Stimulated activated memory B cell treated with anti-CD40 and anti-IgM and Interleukin-4, amounts not matched to agents 10 μg/mL and 1 μg/mL and 100 μg/mL, for 72 hours (primary cell): ENCODE data around the gene TRIM33.
"Not testable (repeated sequence)": the region's sequence is repeated elsewhere in the genome, so short reads cannot be mapped to it uniquely, and the experiment has no call there.

Experiments
- ATAC-seq: fragments of 150-1000 bp; cut with Tn5 transposase; 2 replicates; pipeline ENCODE4 v1.10.0; 2021
- H3K27ac Mint-ChIP-seq: one replicate; pipeline ENCODE4 v1.8.0; 2022; ENCODE audit warnings: mild to moderate bottlenecking, mixed read lengths
- H3K27me3 Mint-ChIP-seq: one replicate; pipeline ENCODE4 v1.8.0; 2022; ENCODE audit warnings: mixed read lengths
- H3K36me3 Mint-ChIP-seq: one replicate; pipeline ENCODE4 v1.8.0; 2022; ENCODE audit warnings: mixed read lengths
- H3K4me1 Mint-ChIP-seq: one replicate; pipeline ENCODE4 v1.8.0; 2022; ENCODE audit warnings: mixed read lengths
- H3K4me3 Mint-ChIP-seq: one replicate; pipeline ENCODE4 v1.8.0; 2022; ENCODE audit warnings: mild to moderate bottlenecking, moderate library complexity, mixed read lengths
- H3K9me3 Mint-ChIP-seq: one replicate; pipeline ENCODE4 v1.8.0; 2022; ENCODE audit warnings: mixed read lengths

The TRIM33 gene

DNA sequence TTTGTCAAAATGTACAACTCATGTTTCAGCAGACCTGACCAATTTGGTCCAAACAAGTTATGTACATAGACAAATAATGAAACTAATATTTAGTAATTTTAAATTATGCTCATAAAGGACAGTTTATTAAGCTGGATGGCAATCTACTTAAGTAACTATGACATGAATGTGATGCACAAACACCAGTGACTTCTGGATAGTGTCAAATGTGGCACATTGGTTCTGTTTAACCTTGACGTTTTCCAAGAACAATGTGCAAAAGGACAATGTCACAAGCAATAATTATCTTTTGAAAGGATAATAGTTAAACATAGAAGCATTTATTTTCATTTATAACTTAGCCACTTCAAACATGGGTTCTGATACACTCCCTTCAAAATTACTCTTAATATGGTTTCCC is 80.0 kb downstream of the TRIM33 start:
- Mint-ChIP-seq H3K36me3 (peaks cover 15% of the 10 kb centered on the region), H3K4me3 (no peak overlapping the region), H3K4me1 (peaks cover 18% of the 10 kb centered on the region), H3K27ac (no peak overlapping the region), H3K27me3 (no peaks in the 10 kb centered on the region), H3K9me3 (no peaks in the 10 kb centered on the region)
- ATAC-seq: no peak

DNA sequence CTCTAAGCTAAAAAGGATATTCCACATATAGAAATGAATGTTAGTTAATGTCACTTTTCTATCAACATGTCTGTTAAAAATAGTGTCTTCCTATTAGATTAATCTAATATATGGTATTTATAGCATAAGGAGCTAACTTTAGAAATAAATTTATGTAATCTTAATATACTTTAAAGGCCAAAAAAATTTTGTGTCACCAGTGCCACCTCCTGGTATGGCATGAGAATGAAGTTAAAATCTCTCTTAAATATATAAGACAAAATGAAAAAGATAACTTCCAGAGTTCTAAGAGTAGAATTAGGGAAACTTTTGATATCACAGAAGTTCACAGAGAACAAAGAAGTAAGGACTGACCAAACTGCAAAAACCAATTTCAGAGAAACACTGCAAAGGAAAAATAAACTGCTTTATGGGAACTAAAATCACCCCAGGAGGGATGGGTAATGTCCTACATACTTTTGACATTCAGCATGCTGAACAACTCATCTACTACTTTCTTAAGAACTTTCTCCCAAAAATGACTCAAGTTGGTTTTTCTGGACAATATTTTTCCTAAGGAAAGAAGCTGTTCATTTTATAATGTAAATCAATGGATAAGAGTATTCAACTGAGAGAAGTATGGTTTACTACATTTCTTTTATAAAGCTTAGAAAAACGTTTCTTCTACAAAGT is 82.8 kb downstream of the TRIM33 start:
- no peaks in the 10 kb centered on the region for H3K27me3 Mint-ChIP-seq
- no peak overlapping the region for H3K4me3 Mint-ChIP-seq
- H3K9me3 Mint-ChIP-seq: no peaks in the 10 kb centered on the region
- H3K27ac Mint-ChIP-seq: no peak overlapping the region
- no peak for ATAC-seq
- H3K4me1 Mint-ChIP-seq: peaks cover 8% of the 10 kb centered on the region
- H3K36me3 Mint-ChIP-seq: peaks cover 27% of the 10 kb centered on the region

DNA sequence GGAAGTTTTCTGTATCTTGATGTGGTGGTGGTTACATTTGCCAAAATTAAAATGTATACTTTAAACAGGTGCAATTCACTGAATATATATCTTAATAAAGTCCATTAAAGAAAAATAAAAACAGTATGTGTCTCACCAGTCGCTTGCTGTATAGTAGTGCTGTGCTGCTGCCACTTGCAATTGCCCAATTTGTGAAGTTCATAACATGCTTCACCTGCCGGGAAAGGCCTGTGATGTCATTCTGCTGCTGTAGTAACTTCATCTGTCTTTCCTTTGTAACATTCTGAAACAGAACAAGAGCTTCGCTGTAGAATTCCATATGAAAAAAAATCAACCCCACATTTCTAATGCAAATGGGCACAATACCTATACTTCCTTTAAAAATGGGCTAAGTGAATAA is 83.4 kb downstream of the TRIM33 start:
- no peak overlapping the region for H3K4me3 Mint-ChIP-seq
- peaks cover 8% of the 10 kb centered on the region for H3K4me1 Mint-ChIP-seq
- H3K9me3 Mint-ChIP-seq: no peaks in the 10 kb centered on the region
- H3K27ac Mint-ChIP-seq: no peak overlapping the region
- no peaks in the 10 kb centered on the region for H3K27me3 Mint-ChIP-seq
- H3K36me3 Mint-ChIP-seq: peaks cover 28% of the 10 kb centered on the region
- ATAC-seq: no peak

DNA sequence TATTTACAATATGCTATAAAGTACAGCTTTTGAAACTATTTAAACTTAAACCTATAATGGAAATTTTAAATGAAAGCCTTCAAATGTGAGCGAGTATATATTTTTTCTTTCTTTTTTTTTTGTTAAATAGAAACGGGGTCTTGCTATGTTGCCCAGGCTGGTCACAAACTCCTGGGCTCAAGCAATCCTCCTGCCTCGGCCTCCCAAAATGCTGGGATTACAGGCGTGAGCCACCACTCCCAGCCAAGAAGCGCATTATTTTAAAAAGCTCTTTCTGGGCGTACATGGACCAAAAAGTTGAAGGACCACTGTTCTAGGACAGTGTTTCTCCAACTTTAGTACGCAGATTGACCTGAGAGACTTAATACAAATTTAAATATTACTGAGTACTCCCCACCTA is 87.5 kb downstream of the TRIM33 start:
- H3K27ac Mint-ChIP-seq: no peak overlapping the region
- ATAC-seq: no peak
- H3K27me3 Mint-ChIP-seq: no peaks in the 10 kb centered on the region
- no peaks in the 10 kb centered on the region for H3K4me1 Mint-ChIP-seq
- peaks cover 66% of the 10 kb centered on the region for H3K36me3 Mint-ChIP-seq
- no peak overlapping the region for H3K4me3 Mint-ChIP-seq
- H3K9me3 Mint-ChIP-seq: no peaks in the 10 kb centered on the region

DNA sequence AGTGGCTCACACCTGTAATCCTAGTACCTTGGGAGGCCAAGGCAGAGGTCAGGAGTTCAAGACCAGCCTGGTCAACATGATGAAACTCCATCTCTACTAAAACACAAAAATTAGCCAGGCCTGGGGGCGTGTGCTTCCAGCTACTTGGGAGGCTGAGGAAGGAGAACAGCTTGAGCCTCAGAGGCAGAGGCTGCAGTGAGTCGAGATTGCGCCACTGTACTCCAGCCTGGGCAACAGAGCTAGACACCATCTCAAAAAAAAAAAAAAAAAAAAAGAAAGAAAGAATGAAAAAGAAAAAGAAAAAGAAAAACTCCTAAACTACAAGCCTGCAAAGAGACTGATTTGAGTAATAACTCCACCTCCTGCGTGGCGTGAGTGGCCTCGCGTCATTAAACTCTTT is 92.1 kb downstream of the TRIM33 start:
- peaks cover 75% of the 10 kb centered on the region for H3K36me3 Mint-ChIP-seq
- H3K27me3 Mint-ChIP-seq, H3K27ac Mint-ChIP-seq, H3K9me3 Mint-ChIP-seq, ATAC-seq, H3K4me3 Mint-ChIP-seq, H3K4me1 Mint-ChIP-seq: not testable (repeated sequence)

DNA sequence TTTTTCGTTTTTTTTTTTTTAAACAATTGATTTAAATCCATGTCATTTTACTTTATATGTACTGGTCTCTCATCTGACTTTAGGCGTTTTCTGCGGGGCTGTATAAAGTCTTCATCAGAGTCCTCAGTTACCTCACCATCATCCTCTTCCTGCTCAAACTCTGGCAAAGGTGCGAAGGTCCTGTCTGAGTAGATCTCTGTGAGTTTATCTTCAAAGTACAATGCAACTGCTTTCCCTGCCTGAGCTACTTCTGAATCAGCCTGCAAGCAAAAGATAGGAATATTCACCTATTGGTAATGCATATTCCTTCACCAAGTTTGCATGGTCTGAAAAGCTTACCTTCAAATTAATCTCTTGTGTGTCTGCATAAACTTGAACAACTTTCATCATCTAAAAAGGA is 113.4 kb downstream of the TRIM33 start:
- Mint-ChIP-seq H3K27me3 (no peaks in the 10 kb centered on the region), H3K4me1 (no peaks in the 10 kb centered on the region), H3K9me3 (no peaks in the 10 kb centered on the region), H3K27ac (no peak overlapping the region), H3K4me3 (no peak overlapping the region), H3K36me3 (peaks cover 78% of the 10 kb centered on the region)
- ATAC-seq: no peak

DNA sequence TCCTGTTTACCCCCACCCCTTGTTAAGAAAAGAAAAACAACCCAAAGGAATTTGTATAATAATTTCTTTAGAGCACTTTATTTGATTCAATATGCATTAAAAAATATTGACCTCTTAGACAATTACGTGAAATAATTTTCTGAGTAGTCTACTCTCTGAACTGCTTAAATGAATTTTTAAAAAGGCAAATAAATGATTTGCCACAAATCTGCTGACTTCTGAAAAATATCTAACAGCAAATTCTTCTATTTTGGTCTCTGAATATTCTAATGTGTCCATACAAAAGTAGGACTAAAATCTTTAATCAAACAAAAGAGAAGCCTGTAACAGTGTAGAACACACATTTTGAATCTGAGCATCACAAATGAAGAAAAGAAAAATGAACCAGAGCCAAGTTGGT is 115.1 kb downstream of the TRIM33 start:
- no peak for ATAC-seq
- Mint-ChIP-seq H3K9me3 (peaks cover 3% of the 10 kb centered on the region), H3K27me3 (no peaks in the 10 kb centered on the region), H3K27ac (no peak overlapping the region), H3K36me3 (peaks cover 77% of the 10 kb centered on the region), H3K4me3 (no peak overlapping the region), H3K4me1 (no peaks in the 10 kb centered on the region)

DNA sequence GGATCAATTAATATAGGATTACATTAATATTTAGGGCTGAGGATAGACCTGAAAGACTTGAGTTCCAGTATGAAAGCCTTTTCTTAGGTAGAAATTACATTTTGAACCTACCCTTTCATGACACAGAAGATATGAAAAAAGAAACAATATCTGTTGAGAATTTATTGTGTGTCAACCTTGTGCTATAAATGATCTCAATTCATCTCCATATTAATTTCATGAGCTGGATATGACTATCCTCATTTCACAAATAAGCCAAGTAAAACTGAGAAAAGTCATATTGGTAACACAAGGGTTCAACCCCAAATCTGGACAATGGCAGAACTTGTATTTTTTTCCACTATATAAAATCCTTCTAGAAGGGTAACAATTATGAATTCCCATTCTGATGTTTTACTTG is 120.0 kb downstream of the TRIM33 start:
- peaks cover 41% of the 10 kb centered on the region for H3K36me3 Mint-ChIP-seq
- no peak overlapping the region for H3K27ac Mint-ChIP-seq
- no peak overlapping the region for H3K4me3 Mint-ChIP-seq
- H3K9me3 Mint-ChIP-seq: peaks cover 18% of the 10 kb centered on the region
- no peak for ATAC-seq
- no peaks in the 10 kb centered on the region for H3K27me3 Mint-ChIP-seq
- H3K4me1 Mint-ChIP-seq: no peaks in the 10 kb centered on the region

DNA sequence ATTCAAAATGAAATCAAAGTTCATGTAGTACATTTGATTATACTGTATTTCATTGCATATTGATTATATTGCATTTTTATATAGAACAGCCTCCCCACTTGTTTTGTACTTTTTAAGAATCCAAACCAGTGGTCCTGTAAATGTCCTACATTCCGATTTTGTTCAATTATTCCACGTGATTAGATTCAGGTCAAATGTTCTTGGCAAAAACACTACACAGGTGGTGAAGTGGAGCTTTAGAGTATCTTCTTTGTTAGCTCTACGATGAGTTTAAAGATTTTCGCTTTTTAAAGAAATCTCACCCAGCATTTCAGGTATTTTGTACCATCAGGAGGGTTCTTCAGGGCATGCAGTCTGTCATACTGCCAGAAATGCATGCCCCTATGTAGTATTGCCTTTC is 120.6 kb downstream of the TRIM33 start:
- Mint-ChIP-seq H3K27ac (no peak overlapping the region), H3K36me3 (peaks cover 38% of the 10 kb centered on the region), H3K4me1 (no peaks in the 10 kb centered on the region), H3K4me3 (no peak overlapping the region), H3K9me3 (peaks cover 20% of the 10 kb centered on the region), H3K27me3 (no peaks in the 10 kb centered on the region)
- no peak for ATAC-seq

DNA sequence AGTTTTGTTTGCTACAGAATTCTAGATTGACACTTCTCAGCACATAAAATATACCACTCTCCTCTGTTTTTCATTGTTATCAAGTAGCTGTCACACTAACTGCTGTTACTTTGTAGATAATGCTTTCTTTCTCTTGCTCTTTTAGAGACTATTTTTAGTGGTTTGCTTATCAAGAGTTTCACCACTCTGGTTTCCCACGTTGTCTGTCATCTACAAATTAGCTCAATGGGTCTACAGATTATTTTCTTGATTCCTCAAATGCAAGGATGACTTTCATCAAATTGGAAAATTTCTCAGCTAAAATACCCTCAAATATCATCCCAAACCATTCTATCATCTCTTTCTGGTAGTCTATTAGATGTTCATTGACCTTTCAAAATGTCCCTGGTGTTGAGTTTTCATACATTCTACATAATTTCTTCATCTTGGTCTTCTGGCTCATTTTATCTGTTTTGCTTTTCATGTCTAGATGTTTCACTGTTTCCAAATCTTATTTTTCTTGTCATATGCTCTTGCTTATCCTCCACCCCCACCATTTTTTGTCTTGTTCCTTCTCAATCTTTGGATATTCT is 122.5 kb downstream of the TRIM33 start:
- Mint-ChIP-seq H3K4me3 (no peak overlapping the region), H3K36me3 (peaks cover 28% of the 10 kb centered on the region), H3K4me1 (no peaks in the 10 kb centered on the region), H3K27me3 (no peaks in the 10 kb centered on the region), H3K9me3 (peaks cover 26% of the 10 kb centered on the region), H3K27ac (no peak overlapping the region)
- ATAC-seq: no peak

DNA sequence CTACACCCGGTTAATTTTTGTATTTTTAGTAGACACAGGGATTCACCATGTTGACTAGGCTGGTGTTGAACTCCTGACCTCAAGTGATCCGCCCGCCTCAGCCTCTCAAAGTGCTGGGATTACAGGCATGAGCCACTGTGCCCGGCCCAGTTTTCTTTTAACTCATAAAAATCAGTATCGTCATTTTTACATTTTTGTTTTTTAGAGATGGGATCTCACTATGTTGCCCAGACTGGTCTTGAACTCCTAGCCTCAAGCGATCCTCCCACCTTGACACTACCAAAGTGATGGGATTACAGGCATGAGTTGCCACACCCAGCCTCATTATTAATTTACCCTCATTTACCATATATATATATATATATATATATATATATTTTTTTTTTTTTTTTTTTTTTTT is 123.4 kb downstream of the TRIM33 start:
- H3K27me3 Mint-ChIP-seq, ATAC-seq: not testable (repeated sequence)
- H3K9me3 Mint-ChIP-seq: peaks cover 30% of the 10 kb centered on the region

DNA sequence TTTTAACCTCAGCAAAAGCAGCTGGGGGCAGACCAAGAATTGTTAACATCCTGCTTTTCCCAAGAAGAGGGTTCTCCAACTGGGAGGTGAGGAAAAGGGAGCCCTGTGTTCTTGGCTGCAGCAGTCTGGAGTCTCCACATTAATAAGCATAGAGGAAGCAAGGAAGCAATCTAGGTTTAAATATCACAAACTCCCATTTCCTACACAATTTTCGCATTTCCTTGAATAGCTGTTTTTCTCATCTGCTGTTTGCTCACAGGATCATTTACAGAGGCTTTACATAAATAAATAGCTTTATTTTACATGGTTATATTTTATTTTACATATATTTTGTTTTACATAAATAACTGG is 124.0 kb downstream of the TRIM33 start:
- peaks cover 32% of the 10 kb centered on the region for H3K9me3 Mint-ChIP-seq
- H3K27me3 Mint-ChIP-seq: no peaks in the 10 kb centered on the region
- H3K4me1 Mint-ChIP-seq: no peaks in the 10 kb centered on the region
- peaks cover 17% of the 10 kb centered on the region for H3K36me3 Mint-ChIP-seq
- H3K27ac Mint-ChIP-seq: no peak overlapping the region
- no peak overlapping the region for H3K4me3 Mint-ChIP-seq
- ATAC-seq: no peak

More for the DNA sequence above, 123.4 kb downstream of the TRIM33 start:
- not testable (repeated sequence) for H3K4me1 Mint-ChIP-seq, H3K27ac Mint-ChIP-seq, H3K4me3 Mint-ChIP-seq
- peaks cover 23% of the 10 kb centered on the region for H3K36me3 Mint-ChIP-seq

DNA sequence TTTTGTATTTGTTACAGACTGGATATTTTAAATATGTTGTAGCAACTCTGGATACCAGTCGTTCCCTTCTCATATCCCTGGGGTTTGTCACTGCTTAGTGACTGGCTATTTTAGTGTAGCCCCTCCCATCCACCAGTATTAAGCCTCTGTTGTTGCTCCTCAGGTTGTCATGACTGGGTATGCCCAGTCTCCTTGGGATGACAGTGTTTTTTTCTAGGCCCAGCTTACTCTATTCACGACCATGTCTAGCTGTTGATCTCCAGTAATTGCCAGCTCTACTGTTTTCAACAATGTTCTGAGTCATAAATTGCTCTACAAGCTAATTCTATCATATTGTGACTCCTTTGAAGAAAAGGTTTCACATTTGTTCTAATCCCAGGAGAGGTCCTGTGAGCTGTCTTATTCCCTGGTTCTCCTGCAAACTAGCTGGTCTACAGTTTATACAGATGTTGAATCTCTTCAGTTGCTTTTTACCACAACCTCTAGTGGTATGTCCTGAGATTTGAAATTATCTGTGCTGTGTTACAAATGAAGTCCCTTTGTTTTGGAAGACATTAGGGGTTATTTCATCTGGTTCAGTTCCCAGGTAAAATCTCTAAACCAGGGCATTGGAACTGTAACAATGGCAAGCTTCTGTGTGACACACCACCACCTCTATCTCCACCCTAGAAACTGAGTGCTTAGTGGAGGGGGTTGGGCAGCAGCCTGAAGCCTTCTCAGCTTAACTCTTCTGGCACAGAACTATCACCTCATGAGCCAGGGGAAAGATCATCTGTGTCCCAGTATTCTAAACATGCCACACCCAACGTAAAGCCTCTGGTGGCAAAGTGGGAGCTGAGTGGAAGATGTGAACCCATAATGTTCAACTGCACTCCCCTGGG is 124.6 kb downstream of the TRIM33 start:
- no peaks in the 10 kb centered on the region for H3K4me1 Mint-ChIP-seq

DNA sequence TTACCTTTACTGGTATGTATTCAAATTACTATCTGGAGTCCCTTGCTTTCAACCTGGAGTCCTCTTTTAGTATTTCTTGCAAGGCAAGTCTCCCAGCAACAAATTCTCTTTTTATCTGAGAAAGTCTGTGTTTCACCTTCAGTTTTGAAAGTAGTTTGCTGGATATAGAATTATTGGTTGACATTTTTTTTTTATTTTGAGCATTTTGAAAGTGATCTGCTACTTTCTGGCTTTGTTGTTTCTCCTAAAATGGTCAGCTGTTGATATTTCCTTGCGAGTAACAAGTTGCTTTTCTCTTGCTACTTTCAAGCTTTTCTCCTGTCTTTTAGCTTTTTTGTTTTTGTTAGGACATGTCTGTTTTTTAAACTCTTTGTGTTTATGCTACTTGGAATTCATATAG is 126.1 kb downstream of the TRIM33 start:
- Mint-ChIP-seq H3K27me3 (no peaks in the 10 kb centered on the region), H3K4me1 (no peaks in the 10 kb centered on the region), H3K9me3 (peaks cover 37% of the 10 kb centered on the region), H3K4me3 (no peak overlapping the region), H3K27ac (no peak overlapping the region), H3K36me3 (peaks cover 6% of the 10 kb centered on the region)
- no peak for ATAC-seq

More for the DNA sequence above, 124.6 kb downstream of the TRIM33 start:
- Mint-ChIP-seq H3K27me3 (no peaks in the 10 kb centered on the region), H3K9me3 (peaks cover 35% of the 10 kb centered on the region), H3K36me3 (peaks cover 11% of the 10 kb centered on the region), H3K27ac (no peak overlapping the region), H3K4me3 (no peak overlapping the region)
- no peak for ATAC-seq

DNA sequence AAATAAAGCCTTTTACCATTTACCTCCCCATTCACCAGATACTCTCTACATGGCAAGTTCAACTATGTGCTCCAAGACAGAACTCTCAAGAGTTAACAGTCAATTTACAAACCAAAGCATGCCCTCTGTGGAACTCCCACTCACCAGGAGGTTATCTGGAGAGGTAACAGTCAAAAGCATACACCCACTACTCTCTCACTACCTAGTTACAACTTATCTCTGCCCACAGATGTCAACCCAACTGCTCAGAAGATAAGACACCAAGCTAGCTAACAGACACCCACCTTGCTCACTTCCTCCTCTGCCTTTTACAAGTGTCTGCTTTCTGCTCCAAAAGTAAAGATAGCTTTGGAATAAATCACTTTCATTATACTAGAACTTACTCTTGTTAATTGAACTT is 131.0 kb downstream of the TRIM33 start:
- Mint-ChIP-seq H3K9me3 (peaks cover 25% of the 10 kb centered on the region), H3K27me3 (no peaks in the 10 kb centered on the region), H3K27ac (no peak overlapping the region), H3K4me3 (no peak overlapping the region), H3K4me1 (no peaks in the 10 kb centered on the region), H3K36me3 (peaks cover under 1% of the 10 kb centered on the region)
- ATAC-seq: no peak

DNA sequence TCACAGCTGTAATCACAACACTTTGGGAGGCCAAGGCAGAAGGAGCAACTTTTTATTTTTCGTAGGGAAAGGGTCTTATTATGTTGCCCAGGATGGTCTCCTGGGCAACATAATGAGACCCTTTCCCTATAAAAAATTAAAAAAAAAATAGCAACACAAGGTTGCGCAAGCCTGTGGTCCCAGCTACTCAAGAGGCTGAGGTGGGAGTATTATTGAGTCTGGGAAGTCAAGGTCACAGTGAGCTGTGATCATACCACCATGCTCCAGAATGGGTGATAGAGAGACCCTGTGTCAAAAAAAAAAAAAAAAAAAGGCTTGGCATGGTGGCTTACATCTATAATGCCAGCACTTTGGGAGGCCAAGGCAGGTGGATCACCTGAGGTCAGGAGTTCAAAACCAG is 131.6 kb downstream of the TRIM33 start:
- no peak for ATAC-seq
- H3K27ac Mint-ChIP-seq: no peak overlapping the region
- peaks cover 22% of the 10 kb centered on the region for H3K9me3 Mint-ChIP-seq
- no peaks in the 10 kb centered on the region for H3K36me3 Mint-ChIP-seq
- no peak overlapping the region for H3K4me3 Mint-ChIP-seq
- H3K4me1 Mint-ChIP-seq: no peaks in the 10 kb centered on the region
- H3K27me3 Mint-ChIP-seq: no peaks in the 10 kb centered on the region
